Kidney (tissue), 14 donors: Measurements from ENCODE around the gene MCRS1. TPM values are rescaled to one million over a fixed set of nuclear protein-coding genes. Genes with fewer than 3 reads are reported as not detected.
"Not testable (repeated sequence)": the region's sequence is repeated elsewhere in the genome, so short reads cannot be mapped to it uniquely, and the experiment has no call there.

ENCODE experiments used
- DNase-seq, 5 donors: peaks; one replicate each; pipeline ENCODE4 v3.0.0-alpha.2; 2013 to 2020
- FAIRE-seq: peaks from 2 replicates; lab custom pipeline; 2012; peaks lifted over from hg19 to GRCh38; lab: Jason Lieb, UNC
- H3K27ac ChIP-seq, 2 donors: one replicate each; pipeline ENCODE4 v1.7.0; 2013; ENCODE audit warnings: low read depth in 2 of 2, low read length in 2 of 2, inconsistent platforms in 1 of 2
- H3K27me3 ChIP-seq: one replicate; pipeline ENCODE4 v1.7.1; 2013; ENCODE audit warnings: low read length, inconsistent platforms; ENCODE audit not compliant: control insufficient read depth, insufficient read depth
- H3K36me3 ChIP-seq, 3 donors: one replicate each; pipeline versions ENCODE4 v1.7.0 to v1.7.1; 2013; ENCODE audit warnings: low read length in 3 of 3, control low read depth in 1 of 3, inconsistent platforms in 1 of 3; ENCODE audit not compliant: insufficient read depth in 3 of 3, control insufficient read depth in 2 of 3
- H3K4me1 ChIP-seq, 3 donors: one replicate each; pipeline versions ENCODE4 v1.7.0 to v1.7.1; 2013; ENCODE audit warnings: low read length in 3 of 3, inconsistent platforms in 1 of 3, low read depth in 1 of 3; ENCODE audit not compliant: control insufficient read depth in 2 of 3, insufficient read depth in 2 of 3
- H3K4me3 ChIP-seq, 3 donors: one replicate each; pipeline versions ENCODE4 v1.7.0 to v1.8.1; 2013; ENCODE audit warnings: low read length in 3 of 3, control low read depth in 1 of 3, inconsistent platforms in 1 of 3
- H3K9ac ChIP-seq, 3 donors: one replicate each; pipeline versions ENCODE4 v1.7.0 to v1.7.1; 2013; ENCODE audit warnings: low read length in 3 of 3, control low read depth in 1 of 3, inconsistent platforms in 1 of 3
- H3K9me3 ChIP-seq, 3 donors: one replicate each; pipeline versions ENCODE4 v1.7.0 to v1.7.1; 2013; ENCODE audit warnings: low read length in 3 of 3, control low read depth in 1 of 3, inconsistent platforms in 1 of 3; ENCODE audit not compliant: control insufficient read depth in 2 of 3, insufficient read depth in 1 of 3
- CTCF ChIP-seq: IDR thresholded peaks from 3 replicates; pipeline ENCODE4 v1.5.1; 2012; ENCODE audit warnings: mild to moderate bottlenecking, moderate library complexity, borderline replicate concordance; ENCODE audit not compliant: insufficient read depth; ENCODE audit errors: extremely low read depth
- intact Hi-C: fragments of 100-400 bp; cut with DNase I; formaldehyde crosslinking; loops from one replicate; pipeline ENCODE4 v1.11.1; 2022
- polyA plus RNA-seq: library from polyadenylated mRNA; stranded (reverse); fragments of 350-450 nt; fragmentation: Illumina TruSeq; extraction: RNeasy Lipid Tissue Mini Kit (QIAGEN cat#74804); gene quantifications from one replicate; pipeline ENCODE4 v1.2.3, GENCODE V29; 2014; ENCODE audit warnings: low read depth, low replicate concordance; ENCODE audit not compliant: insufficient read depth
- total RNA-seq: library from RNA; stranded (reverse); fragmentation: NEBNext Ultra II Directional; extraction: Animal tissue kit (Norgen Biotek cat#: 25700); gene quantifications from one replicate; pipeline ENCODE4 v1.2.1, GENCODE V29; 2021
- donor health status: control.
- donor health status: control.
- donor health status: control.
- donor health status: control.
- donor health status: control.
- donor health status: DM: yes; HTN: yes; CAD: no.
- donor health status: Normal renal cell carcinoma (clear cell type).

MCRS1 gene
- total and polyA plus RNA-seq, 2 donors from 2014 or later = 60.4 to 66.8 TPM

GRCh38 chr12:49511410-49511809 is 56.5 kb downstream of the MCRS1 start:
- H3K36me3 ChIP-seq = peaks cover 0 to 2% (median 0%) of the 10 kb centered on the region in 3 donors
- no peak overlapping the region for H3K4me3 ChIP-seq
- no peak overlapping the region for H3K27ac ChIP-seq
- FAIRE-seq (no peak), DNase-seq (peak in 2 of 5 donors; percentile 10 to 19)
- intact Hi-C loops = loop anchor here (5.0 kb wide), 1 partner anchor 154 kb away; no protein-coding TSS in a partner anchor
- no peaks in the 10 kb centered on the region for H3K27me3 ChIP-seq
- H3K9ac ChIP-seq = no peak overlapping the region
- H3K9me3 ChIP-seq = no peaks in the 10 kb centered on the region
- H3K4me1 ChIP-seq = no peaks in the 10 kb centered on the region
- TF ChIP-seq CTCF = no peak

- FAIRE-seq, DNase-seq: not testable (repeated sequence)
- intact Hi-C loops = loop anchor here (5.0 kb wide), 1 partner anchor 152 kb away; no protein-coding TSS in a partner anchor
These were observed 58.3 kb downstream of the MCRS1 start for GRCh38 chr12:49509681-49510080.

More at GRCh38 chr12:49509681-49510080, 58.3 kb downstream of the MCRS1 start:
- not testable (repeated sequence) for H3K9me3 ChIP-seq, H3K4me1 ChIP-seq, H3K27ac ChIP-seq, H3K27me3 ChIP-seq, H3K36me3 ChIP-seq, H3K4me3 ChIP-seq, H3K9ac ChIP-seq

Other genes with a start within 250 kb of the MCRS1 start
- 1.0 TPM for gene TROAP, start 244.9 kb downstream of the MCRS1 start, total RNA-seq
- gene TROAP, start 244.9 kb downstream of the MCRS1 start, polyA plus RNA-seq = 1.5 TPM
- gene C1QL4, start 231.0 kb downstream of the MCRS1 start, total RNA-seq = 1.0 TPM
- gene C1QL4, start 231.0 kb downstream of the MCRS1 start, polyA plus RNA-seq = not detected
- 16.2 TPM for gene DNAJC22, start 221.3 kb downstream of the MCRS1 start, total RNA-seq
- 15.1 TPM for gene DNAJC22, start 221.3 kb downstream of the MCRS1 start, polyA plus RNA-seq
- gene SPATS2, start 200.7 kb downstream of the MCRS1 start, total RNA-seq = 23.7 TPM
- 10.0 TPM for gene SPATS2, start 200.7 kb downstream of the MCRS1 start, polyA plus RNA-seq
- gene KCNH3, start 29.1 kb downstream of the MCRS1 start, total RNA-seq = 2.8 TPM
- 1.4 TPM for gene KCNH3, start 29.1 kb downstream of the MCRS1 start, polyA plus RNA-seq
- gene FAM186B, start 37.5 kb upstream of the MCRS1 start, total RNA-seq = 0.85 TPM
- 0.34 TPM for gene FAM186B, start 37.5 kb upstream of the MCRS1 start, polyA plus RNA-seq
- gene PRPF40B, start 55.4 kb upstream of the MCRS1 start, total RNA-seq = 33.3 TPM
- gene PRPF40B, start 55.4 kb upstream of the MCRS1 start, polyA plus RNA-seq = 20.1 TPM
- 25.6 TPM for gene FMNL3, start 139.3 kb upstream of the MCRS1 start, total RNA-seq
- gene FMNL3, start 139.3 kb upstream of the MCRS1 start, polyA plus RNA-seq = 6.3 TPM
- 724 TPM for gene TMBIM6, start 173.4 kb upstream of the MCRS1 start, total RNA-seq
- 644 TPM for gene TMBIM6, start 173.4 kb upstream of the MCRS1 start, polyA plus RNA-seq